Measurements from ENCODE around the gene OTUD5.

The OTUD5 gene

DNA sequence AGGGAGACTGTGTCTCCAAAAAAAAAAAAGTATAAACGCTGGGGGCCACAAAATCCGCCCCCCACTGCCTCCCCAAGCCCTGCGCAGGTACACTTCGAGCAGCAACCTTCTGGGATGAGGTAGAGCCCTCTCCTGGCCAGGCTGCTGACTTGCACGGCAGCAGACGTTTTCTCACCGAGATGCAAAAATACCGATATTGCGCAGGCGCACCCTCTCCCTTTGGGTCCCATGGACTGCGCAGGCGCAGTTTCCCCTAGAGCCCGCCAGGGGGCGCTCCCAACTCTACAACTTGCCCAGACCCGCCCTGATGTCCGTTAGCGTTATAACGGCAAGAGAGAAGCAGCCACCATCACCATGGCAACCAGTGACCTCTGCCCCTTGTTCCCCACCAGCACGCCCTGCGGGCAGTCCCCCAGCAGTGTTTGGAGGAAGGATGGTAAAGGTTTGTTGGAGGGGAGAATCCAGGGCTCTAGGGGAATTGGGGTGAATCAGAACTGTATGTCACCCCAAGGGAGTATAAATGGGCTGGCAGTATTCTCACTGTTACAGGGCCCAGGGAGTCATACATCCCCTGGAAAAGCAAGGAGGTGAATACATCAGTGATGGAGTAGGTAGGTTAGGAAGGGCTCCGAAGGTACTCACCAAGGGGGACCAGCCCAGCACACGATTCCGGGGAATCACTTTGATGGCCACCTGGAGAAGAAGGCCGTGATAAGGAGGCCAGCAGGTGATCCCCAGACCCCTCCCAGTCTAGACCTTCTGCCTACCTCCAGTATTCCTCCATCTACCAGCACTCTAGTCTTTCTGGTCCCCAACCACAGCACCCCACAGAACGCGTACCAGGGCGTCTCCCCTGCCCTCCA, 40.0 kb downstream of the OTUD5 start:
- CTCF ChIA-PET, result interaction anchor here (1.9 kb wide), 1 partner anchor 21 kb away, joined by 15 read pairs; no protein-coding TSS in a partner anchor
- peak; percentile 82 for DNase-seq (ENCODE audit: extremely low spot score)
- POLR2A ChIA-PET, result interaction anchor here (0.6 to 1.8 kb wide), 3 partner anchors 22 to 32 kb away, joined by 3 to 5 read pairs (median 3); no protein-coding TSS in a partner anchor
- peak; percentile 59 for TF ChIP-seq CTCF (IDR thresholded peaks at IDR 0.05; ENCODE audit: control extremely low read depth, extremely low read depth, low read depth, missing control alignments)

DNA sequence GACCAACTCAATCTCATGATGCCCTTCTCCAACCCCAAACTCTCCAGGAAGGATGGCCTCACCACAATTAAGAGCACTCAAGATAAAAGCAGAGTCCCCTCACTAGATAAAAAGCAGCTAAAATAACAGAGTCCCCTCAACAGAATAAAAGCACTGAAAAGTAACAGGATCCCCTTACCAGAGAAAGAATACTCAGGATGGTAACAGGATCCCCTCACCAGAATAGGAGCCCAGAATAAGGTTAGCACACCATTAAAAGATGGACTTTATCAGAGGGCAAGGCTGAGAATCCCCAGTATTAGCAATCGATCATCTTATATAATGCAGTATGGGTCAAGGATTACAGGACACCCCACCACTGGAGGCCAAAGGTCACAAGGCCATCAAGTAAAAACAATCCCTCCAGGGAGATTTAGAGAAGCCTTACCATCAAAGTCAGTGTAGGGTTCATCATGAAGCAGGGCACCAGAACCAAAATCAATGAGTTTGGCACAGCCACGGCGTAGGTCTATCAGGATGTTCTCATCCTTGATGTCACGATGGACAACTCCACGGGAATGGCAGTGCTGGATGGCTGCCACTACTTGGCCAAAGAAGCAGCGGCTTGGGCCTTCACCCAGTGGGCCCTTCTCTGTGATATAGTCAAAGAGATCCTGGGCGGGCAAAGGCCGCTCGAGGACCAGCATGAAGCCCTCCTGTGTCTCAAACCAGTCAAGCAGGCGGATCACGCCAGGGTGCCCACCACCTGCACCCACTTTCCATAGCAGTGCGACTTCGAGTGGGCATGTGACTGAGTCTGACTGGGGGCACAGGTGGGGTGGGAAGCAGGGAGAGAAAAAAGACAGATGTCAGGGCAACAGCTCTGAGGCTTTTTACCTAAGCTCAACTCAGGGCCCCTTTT, 42.6 kb downstream of the OTUD5 start:
- ChIA-PET CTCF (interaction anchor here (1.4 to 1.9 kb wide), 2 partner anchors 23 to 31 kb away, joined by 3 to 15 read pairs; no protein-coding TSS in a partner anchor), POLR2A (interaction anchor here (0.6 to 4.8 kb wide), 4 partner anchors 17 to 222 kb away, joined by 3 to 33 read pairs (median 4); partner anchors contain the start of genes PQBP1 and TIMM17B)
- no peak for DNase-seq (ENCODE audit: extremely low spot score)
- no peak for TF ChIP-seq CTCF (IDR thresholded peaks at IDR 0.05; ENCODE audit: control extremely low read depth, extremely low read depth, low read depth, missing control alignments)

GRCh38 chrX:48913605-48914366, 43.6 kb downstream of the OTUD5 start:
- ChIA-PET POLR2A (interaction anchor here (4.8 kb wide), 1 partner anchor 25 kb away, joined by 33 read pairs; no protein-coding TSS in a partner anchor), CTCF (no interaction called here)
- no peak for TF ChIP-seq CTCF (IDR thresholded peaks at IDR 0.05; ENCODE audit: control extremely low read depth, extremely low read depth, low read depth, missing control alignments)
- DNase-seq (ENCODE audit: extremely low spot score), result no peak

GRCh38 chrX:48911412-48912182, 45.8 kb downstream of the OTUD5 start, which contains the start of gene SLC35A2:
Gene SLC35A2, minus strand, starts transcription at chrX:48911646. Its CDS starts 10 bp downstream, at chrX:48911636.
- peak; percentile 77 for DNase-seq (ENCODE audit: extremely low spot score)
- ChIA-PET POLR2A (interaction anchor here (0.6 to 4.8 kb wide), 9 partner anchors 9 to 110 kb away, joined by 3 to 33 read pairs (median 4); partner anchors contain the start of genes HDAC6, PQBP1 and TIMM17B), CTCF (interaction anchor here (1.1 to 2.3 kb wide), 2 partner anchors 34 to 37 kb away, joined by 4 to 13 read pairs; no protein-coding TSS in a partner anchor)
- TF ChIP-seq CTCF (IDR thresholded peaks at IDR 0.05; ENCODE audit: control extremely low read depth, extremely low read depth, low read depth, missing control alignments), result no peak

DNA sequence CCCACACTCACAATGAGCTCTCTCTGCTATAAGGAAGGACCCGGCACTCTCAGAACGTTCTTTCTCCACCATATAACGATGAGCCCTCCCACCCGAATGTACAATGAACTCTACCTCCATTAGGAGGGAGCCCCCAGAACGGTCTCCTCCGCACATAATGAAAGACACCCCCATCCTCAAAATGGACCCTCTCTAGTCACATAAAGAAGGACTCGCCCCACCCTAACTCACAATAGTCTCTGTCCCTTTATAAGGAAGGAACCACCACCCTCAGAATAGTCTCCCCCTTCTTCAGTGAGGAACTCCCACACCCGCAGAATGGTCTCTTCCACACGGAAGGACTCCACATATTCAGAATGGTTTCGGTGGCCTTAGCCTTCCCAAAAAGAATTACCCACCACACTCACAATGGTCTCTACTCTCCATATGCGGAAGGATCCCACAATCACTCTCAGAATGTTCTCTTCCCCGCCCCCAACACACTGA, 46.4 kb downstream of the OTUD5 start:
- TF ChIP-seq CTCF (IDR thresholded peaks at IDR 0.05; ENCODE audit: control extremely low read depth, extremely low read depth, low read depth, missing control alignments), result no peak
- ChIA-PET POLR2A (interaction anchor here (1.0 to 4.8 kb wide), 3 partner anchors 13 to 28 kb away, joined by 4 to 33 read pairs (median 5); partner anchors contain the start of genes PQBP1 and TIMM17B), CTCF (interaction anchor here (1.1 to 2.3 kb wide), 2 partner anchors 35 to 37 kb away, joined by 4 to 13 read pairs; no protein-coding TSS in a partner anchor)

More for the DNA sequence above, 46.4 kb downstream of the OTUD5 start:
- DNase-seq (ENCODE audit: extremely low spot score), result no peak
